Colonic mucosa (tissue), 4 donors: ENCODE results near the gene DNASE2B. TPM values are rescaled to one million over a fixed set of nuclear protein-coding genes. Genes with fewer than 3 reads are reported as not detected.

Experiments used
- DNase-seq: peaks from one replicate; pipeline ENCODE4 v3.0.0-alpha.2; 2020
- H3K27ac ChIP-seq: fragments of 200-600 bp; one replicate; pipeline ENCODE4 v1.8.0; 2021
- H3K27me3 ChIP-seq: fragments of 200-600 bp; one replicate; pipeline ENCODE4 v1.8.0; 2021
- H3K36me3 ChIP-seq: fragments of 200-600 bp; one replicate; pipeline ENCODE4 v1.8.0; 2021
- H3K4me1 ChIP-seq: fragments of 200-600 bp; one replicate; pipeline ENCODE4 v1.8.0; 2021; ENCODE audit warnings: mild to moderate bottlenecking
- H3K4me3 ChIP-seq: fragments of 200-600 bp; one replicate; pipeline ENCODE4 v1.8.0; 2021
- H3K9ac ChIP-seq, 2 donors: one replicate each; pipeline ENCODE4 v1.7.0; 2013; ENCODE audit warnings: control low read depth in 2 of 2, low read depth in 2 of 2, low read length in 2 of 2
- H3K9me3 ChIP-seq: fragments of 200-600 bp; one replicate; pipeline ENCODE4 v1.8.0; 2021
- CTCF ChIP-seq: fragments of 200-600 bp; IDR thresholded peaks from one replicate; pipeline ENCODE4 v1.8.0; 2022; ENCODE audit warnings: antibody characterized with exemption, mild to moderate bottlenecking
- intact Hi-C: fragments of 100-400 bp; cut with DNase I; formaldehyde crosslinking; loops from one replicate; pipeline ENCODE4 v1.14.1; 2022
- total RNA-seq, 2 donors: library from RNA; stranded (reverse); fragmentation: NEBNext Ultra II Directional in 1 of 2; extraction: Animal tissue kit (Norgen Biotek cat#: 25700) in 1 of 2; gene quantifications; one replicate each; pipeline ENCODE4 v1.2.1, GENCODE V29; 2021
- donor health status: healthy.
- donor health status: DM: no; HTN: no; CAD: no.
- donor health status: DM: no; HTN: no; CAD: no.

DNASE2B gene
- total RNA-seq, 2 donors from 2014 or later = 0.82 to 1.2 TPM

DNA sequence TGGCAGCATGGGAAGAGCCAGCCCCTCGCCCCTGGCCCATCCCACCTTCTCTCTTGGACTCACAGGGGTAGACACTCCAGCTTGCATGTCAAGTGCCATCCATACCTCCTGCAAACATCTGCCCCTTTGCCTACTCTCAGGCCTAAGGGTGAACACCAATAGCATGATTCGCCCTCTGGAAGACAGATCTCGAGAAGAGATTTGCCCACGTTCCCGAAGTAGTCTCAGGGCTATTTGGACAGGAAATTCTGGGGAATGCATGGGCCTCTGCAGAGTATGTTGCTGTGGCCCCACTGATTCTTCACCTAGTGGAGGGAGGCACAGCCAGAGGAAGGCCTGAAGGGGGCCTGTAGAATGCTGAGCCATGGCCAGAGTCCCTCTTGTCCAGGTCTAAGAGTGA is 29.8 kb upstream of the DNASE2B start:
- Histone ChIP-seq H3K4me3 (no peak overlapping the region), H3K36me3 (no peaks in the 10 kb centered on the region), H3K27me3 (no peaks in the 10 kb centered on the region), H3K27ac (no peak overlapping the region), H3K9me3 (no peaks in the 10 kb centered on the region), H3K4me1 (peaks cover 5% of the 10 kb centered on the region), H3K9ac (no peak overlapping the region)
- intact Hi-C loops = no loop called here
- no peak for DNase-seq
- TF ChIP-seq CTCF = no peak

DNA sequence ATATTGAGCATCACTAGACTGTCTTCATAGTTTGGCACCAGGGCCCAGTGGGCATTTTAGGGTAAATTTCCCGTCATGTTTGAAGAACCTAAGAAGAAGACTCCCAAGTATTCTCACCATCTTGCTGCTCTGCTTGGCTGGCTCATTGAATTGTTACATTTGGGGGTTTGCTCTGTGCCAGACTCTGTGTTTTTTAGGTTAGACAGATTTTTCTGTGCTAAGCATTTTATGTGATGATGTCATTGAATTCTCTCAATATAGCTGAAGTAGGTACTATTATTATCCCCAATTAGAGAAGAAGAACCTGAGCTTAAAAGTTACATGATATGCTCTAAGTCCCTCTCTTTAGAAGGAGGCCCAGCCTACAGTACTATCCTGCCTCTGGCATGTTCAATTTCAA is 28.0 kb upstream of the DNASE2B start:
- no peak overlapping the region for H3K4me3 ChIP-seq
- no peak overlapping the region for H3K9ac ChIP-seq
- no peak for TF ChIP-seq CTCF
- H3K9me3 ChIP-seq = no peaks in the 10 kb centered on the region
- H3K27me3 ChIP-seq = no peaks in the 10 kb centered on the region
- intact Hi-C loops = no loop called here
- no peak for DNase-seq
- H3K36me3 ChIP-seq = no peaks in the 10 kb centered on the region
- no peak overlapping the region for H3K27ac ChIP-seq
- H3K4me1 ChIP-seq = peaks cover 5% of the 10 kb centered on the region

DNA sequence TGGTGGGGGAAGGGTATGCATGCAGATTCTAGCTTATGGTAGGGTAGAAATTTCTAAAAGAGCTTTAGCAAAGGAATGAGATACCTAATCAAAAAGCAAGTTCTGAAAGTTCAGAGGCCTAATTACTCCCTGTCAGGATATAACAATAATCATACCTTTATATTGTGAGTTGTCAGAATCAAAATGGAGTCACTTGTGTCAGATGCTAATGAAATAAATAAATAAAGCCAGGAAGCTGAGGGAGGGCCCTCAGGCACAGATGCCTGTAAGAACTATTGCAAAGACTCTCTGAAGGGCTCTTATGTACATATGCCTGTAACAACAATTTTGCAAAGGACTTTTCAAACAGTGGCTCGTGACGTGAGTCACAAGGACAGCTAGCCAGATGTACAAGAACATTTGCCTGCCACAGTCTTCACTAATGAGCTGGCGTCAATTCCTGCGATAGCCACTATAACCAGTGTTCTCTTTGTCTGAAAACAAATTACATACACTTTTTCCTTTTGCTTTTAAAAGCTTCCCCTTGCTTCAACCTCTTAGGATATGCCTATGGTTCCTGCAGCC is 27.4 kb upstream of the DNASE2B start:
- Histone ChIP-seq H3K4me3 (no peak overlapping the region), H3K36me3 (no peaks in the 10 kb centered on the region), H3K27me3 (no peaks in the 10 kb centered on the region), H3K4me1 (peaks cover 5% of the 10 kb centered on the region), H3K9me3 (no peaks in the 10 kb centered on the region), H3K27ac (no peak overlapping the region), H3K9ac (no peak overlapping the region)
- intact Hi-C loops = no loop called here
- DNase-seq = no peak
- TF ChIP-seq CTCF = no peak

DNA sequence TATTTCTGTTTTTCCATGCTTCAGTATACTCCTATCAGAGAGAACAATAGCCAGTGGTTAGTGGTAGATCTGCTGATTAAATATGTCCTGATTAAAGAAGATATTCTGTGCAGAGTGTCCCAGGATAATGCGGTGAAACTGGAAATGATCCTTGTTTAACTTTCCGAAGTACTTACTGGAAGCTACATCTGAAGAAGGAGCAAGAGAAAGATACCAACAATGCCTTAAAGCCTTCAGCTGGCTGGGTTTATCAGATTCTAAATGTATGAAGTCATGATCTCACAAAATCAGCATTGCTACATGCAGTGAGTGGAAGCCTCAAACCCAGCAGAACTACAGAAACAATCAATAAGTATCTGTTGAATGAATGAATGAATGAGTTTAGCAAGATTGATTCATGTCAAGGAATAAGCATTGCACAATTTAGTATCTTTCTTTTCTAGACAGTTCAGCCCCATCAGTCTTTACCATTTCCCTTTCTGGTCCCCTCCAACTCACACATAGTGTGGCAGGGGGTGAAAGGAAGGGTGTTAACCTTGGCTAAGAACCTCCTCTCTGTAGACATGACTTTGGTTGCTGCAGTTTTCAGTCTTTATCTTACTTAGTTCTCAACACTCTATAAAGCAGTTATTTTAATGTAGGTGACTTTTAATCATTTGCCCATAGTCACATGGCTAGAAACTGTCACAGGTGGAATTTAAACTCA is 24.7 kb upstream of the DNASE2B start:
- no peaks in the 10 kb centered on the region for H3K9me3 ChIP-seq
- H3K27ac ChIP-seq = no peak overlapping the region
- DNase-seq = no peak
- H3K9ac ChIP-seq = no peak overlapping the region
- H3K4me1 ChIP-seq = no peaks in the 10 kb centered on the region
- no peak overlapping the region for H3K4me3 ChIP-seq
- intact Hi-C loops = no loop called here
- no peak for TF ChIP-seq CTCF
- no peaks in the 10 kb centered on the region for H3K27me3 ChIP-seq
- H3K36me3 ChIP-seq = no peaks in the 10 kb centered on the region

DNA sequence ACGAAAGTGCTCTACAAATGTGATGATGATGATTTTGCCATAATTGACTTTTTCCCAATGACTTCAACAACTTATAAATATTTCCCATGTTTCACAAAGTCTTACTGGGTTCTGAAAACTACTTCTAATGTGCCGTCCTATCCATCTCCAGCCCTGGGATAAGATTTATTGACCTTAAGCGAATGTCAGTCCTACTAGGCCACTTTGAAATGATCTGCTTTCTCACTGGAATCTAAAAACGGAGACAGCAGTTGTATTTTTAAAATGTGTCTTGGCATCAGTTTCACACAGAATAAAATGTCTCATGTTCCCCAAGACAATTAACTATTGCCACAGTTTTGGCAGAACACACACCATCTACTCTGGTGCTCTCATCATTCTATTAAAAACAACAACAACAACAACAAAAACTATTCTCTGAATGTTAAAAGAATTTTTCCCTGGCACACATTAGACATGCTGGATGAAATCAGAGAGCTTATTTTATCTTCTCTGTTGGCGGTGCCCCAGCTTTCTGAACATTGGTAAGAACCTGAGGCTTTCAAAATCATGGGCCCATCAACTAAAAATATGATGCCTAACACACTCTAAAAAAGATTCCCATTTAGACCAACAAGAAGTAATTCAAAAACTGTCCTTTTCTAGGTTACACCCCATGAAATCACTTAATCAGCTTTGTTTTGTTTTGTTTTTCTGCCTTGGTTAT is 23.1 kb upstream of the DNASE2B start:
- Histone ChIP-seq H3K9ac (no peak overlapping the region), H3K27me3 (no peaks in the 10 kb centered on the region), H3K9me3 (no peaks in the 10 kb centered on the region), H3K4me1 (no peaks in the 10 kb centered on the region), H3K27ac (no peak overlapping the region), H3K36me3 (no peaks in the 10 kb centered on the region), H3K4me3 (no peak overlapping the region)
- TF ChIP-seq CTCF = no peak
- intact Hi-C loops = no loop called here
- no peak for DNase-seq
